ENCODE measurements around the gene ARHGEF1. TPM values are rescaled to one million over a fixed set of nuclear protein-coding genes. Genes with fewer than 3 reads are reported as not detected.

Gene ARHGEF1
- polyA plus RNA-seq, 3 donors: 39.4 to 131 (median 89.0) TPM

GRCh38 chr19:41955521-41955920 lies 72.5 kb downstream of the ARHGEF1 start:
- 59 to 75% (median 72%) methylated on average over 7 of the region's 7 CpGs for WGBS, 3 donors

DNA sequence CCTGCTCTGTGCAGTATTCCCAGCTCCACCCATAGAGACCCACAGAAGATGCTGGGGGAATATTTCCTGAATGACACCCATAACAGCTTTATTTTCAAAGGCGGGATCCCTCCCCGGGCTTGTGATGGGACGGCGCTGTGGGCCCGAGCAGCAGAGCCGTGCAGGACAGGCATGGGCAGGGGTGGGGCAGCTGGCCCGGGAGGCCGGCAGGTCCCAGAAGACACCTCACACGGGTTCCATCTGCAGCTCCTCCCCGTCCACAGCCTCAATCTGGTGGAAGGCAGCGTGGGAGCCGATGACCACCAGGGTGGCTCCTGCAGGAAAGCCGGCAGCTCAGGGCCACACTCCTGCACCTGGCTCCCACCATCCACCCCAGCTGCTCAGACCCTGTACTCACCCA lies 73.6 kb downstream of the ARHGEF1 start:
- H3K27ac ChIP-seq (ENCODE audit: low read depth, low read length): no peak overlapping the region
- WGBS, 3 donors: 81 to 91% (median 89%) methylated on average over 13 of the region's 13 CpGs

More at GRCh38 chr19:41955521-41955920, 72.5 kb downstream of the ARHGEF1 start:
- no peak overlapping the region for H3K27ac ChIP-seq (ENCODE audit: low read depth, low read length)

Other genes with a start within 250 kb of the ARHGEF1 start
- gene CEACAM7, start 194.9 kb upstream of the ARHGEF1 start, polyA plus RNA-seq: under 1 TPM; 0.22 to 0.40 (median 0.23) TPM
- gene CEACAM5, start 174.6 kb upstream of the ARHGEF1 start, polyA plus RNA-seq: under 1 TPM; 0.07 to 0.90 (median 0.56) TPM
- 1 to 10 TPM in 1 of 3 donors, under 1 TPM in 2; 0.33 to 3.2 (median 0.56) TPM for gene CEACAM6, start 127.7 kb upstream of the ARHGEF1 start, polyA plus RNA-seq
- gene CEACAM3, start 86.6 kb upstream of the ARHGEF1 start, polyA plus RNA-seq: 1 to 10 TPM in 2 of 3 donors, under 1 TPM in 1; 0.07 to 2.0 (median 1.5) TPM
- gene LYPD4, start 38.5 kb upstream of the ARHGEF1 start, polyA plus RNA-seq: not detected
- not detected for gene DMRTC2, start 38.1 kb upstream of the ARHGEF1 start, polyA plus RNA-seq
- 1,000 to 10,000 TPM; 1,592 to 2,502 (median 1,675) TPM for gene RPS19, start 22.9 kb upstream of the ARHGEF1 start, polyA plus RNA-seq
- 1 to 10 TPM in 2 of 3 donors, not detected in 1; 1.8 to 3.0 TPM for gene CD79A, start 5.9 kb upstream of the ARHGEF1 start, polyA plus RNA-seq
- gene ERFL, start 45.3 kb downstream of the ARHGEF1 start, polyA plus RNA-seq: under 1 TPM in 2 of 3 donors, not detected in 1; 0.12 to 0.24 TPM
- gene RABAC1, start 76.1 kb downstream of the ARHGEF1 start, polyA plus RNA-seq: 100 to 1,000 TPM; 131 to 208 (median 149) TPM
- under 1 TPM in 2 of 3 donors, not detected in 1; 0.21 to 0.34 TPM for gene ATP1A3, start 111.0 kb downstream of the ARHGEF1 start, polyA plus RNA-seq
- 1 to 10 TPM in 1 of 3 donors, under 1 TPM in 2; 0.51 to 1.2 (median 0.79) TPM for gene GRIK5, start 187.0 kb downstream of the ARHGEF1 start, polyA plus RNA-seq
- 1 to 10 TPM; 4.2 to 8.0 (median 5.3) TPM for gene ZNF574, start 193.0 kb downstream of the ARHGEF1 start, polyA plus RNA-seq
- gene POU2F2, start 249.3 kb downstream of the ARHGEF1 start, polyA plus RNA-seq: 1 to 10 TPM in 1 of 3 donors, under 1 TPM in 2; 0.67 to 1.2 (median 0.83) TPM

All from adipose tissue (tissue), 3 donors.